ENCODE results near the gene PPP4R3A. TPM values are rescaled to one million over a fixed set of nuclear protein-coding genes. Genes with fewer than 3 reads are reported as not detected.
A peak's percentile ranks its signal among the peaks of the same experiment; 100 is the strongest.
"Not testable (repeated sequence)": the region's sequence is repeated elsewhere in the genome, so short reads cannot be mapped to it uniquely, and the experiment has no call there.

The PPP4R3A gene
- total RNA-seq, 1 donor from 2014 or later: 111 TPM

DNA sequence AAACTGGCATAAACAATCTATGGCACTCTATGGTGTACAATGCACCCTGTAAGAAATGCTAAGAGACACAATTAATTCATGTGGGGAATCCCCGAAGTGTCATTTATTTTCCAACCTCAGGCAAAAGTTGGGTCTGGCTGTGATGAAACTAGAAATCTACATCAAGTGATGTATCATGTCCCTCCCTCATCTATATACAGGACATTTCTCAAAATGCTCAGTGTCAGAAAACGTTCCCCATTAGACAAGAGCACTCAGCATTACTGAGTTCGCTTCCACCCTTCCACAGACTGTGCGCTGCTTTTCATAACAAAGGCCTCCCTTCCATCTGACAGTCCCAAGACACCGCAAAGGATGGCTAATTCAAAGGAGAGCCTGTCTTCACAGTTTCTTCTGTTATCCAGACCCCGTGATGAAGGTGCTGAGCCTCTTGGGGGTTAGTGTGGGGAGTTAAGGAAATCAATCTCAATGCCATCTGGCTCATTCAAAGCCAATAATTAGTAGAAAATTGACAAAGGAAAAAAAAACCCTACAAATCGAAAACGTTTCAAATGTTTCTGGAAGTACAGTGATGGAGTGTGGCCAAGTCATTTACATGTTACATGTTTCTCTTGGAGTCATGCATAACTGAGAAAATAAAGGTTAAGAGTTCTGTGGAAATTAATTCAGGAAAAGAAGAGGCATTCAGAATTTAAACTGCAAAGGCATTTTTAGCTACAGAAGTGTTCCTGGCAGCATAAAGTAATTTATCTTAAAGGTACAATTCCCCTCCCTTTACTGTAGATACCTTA, 100.0 kb downstream of the PPP4R3A start:
- Mint-ChIP-seq H3K27ac (ENCODE audit: unreplicated experiment) (peak overlapping the region; percentile 70), H3K36me3 (ENCODE audit: low read depth) (peaks cover 11% of the 10 kb centered on the region), H3K27me3 (ENCODE audit: low read depth) (no peaks in the 10 kb centered on the region), H3K4me1 (peaks cover 50% of the 10 kb centered on the region), H3K9me3 (no peaks in the 10 kb centered on the region), H3K4me3 (no peak overlapping the region)
- DNase-seq (ENCODE audit: low read depth, low spot score): no peak
- TF ChIP-seq, protein P1, sequence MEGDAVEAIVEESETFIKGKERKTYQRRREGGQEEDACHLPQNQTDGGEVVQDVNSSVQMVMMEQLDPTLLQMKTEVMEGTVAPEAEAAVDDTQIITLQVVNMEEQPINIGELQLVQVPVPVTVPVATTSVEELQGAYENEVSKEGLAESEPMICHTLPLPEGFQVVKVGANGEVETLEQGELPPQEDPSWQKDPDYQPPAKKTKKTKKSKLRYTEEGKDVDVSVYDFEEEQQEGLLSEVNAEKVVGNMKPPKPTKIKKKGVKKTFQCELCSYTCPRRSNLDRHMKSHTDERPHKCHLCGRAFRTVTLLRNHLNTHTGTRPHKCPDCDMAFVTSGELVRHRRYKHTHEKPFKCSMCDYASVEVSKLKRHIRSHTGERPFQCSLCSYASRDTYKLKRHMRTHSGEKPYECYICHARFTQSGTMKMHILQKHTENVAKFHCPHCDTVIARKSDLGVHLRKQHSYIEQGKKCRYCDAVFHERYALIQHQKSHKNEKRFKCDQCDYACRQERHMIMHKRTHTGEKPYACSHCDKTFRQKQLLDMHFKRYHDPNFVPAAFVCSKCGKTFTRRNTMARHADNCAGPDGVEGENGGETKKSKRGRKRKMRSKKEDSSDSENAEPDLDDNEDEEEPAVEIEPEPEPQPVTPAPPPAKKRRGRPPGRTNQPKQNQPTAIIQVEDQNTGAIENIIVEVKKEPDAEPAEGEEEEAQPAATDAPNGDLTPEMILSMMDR (conservative IDR thresholded peaks at IDR 0.05): no peak

DNA sequence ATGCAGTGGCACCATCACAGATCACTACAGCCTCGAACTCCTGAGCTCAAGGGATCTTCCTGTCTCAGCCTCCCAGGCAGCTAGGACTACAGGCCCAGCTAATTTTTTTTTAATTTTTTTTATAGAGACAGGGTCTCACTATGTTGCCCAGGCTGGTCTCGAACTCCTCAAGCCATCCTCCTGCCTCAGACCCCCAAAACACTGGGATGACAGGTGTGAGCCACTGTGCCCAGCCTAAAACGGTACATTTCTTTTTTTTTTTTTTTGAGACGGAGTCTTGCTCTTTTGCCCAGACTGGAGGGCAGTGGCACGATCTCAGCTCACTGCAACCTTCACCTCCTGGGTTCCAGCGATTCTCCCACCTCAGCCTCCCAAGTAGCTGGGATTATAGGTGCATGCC, 100.9 kb downstream of the PPP4R3A start:
- Mint-ChIP-seq H3K36me3 (ENCODE audit: low read depth) (peaks cover 12% of the 10 kb centered on the region), H3K4me1 (peaks cover 43% of the 10 kb centered on the region)
- not testable (repeated sequence) for DNase-seq (ENCODE audit: low read depth, low spot score); H3K9me3 Mint-ChIP-seq; H3K27me3 Mint-ChIP-seq (ENCODE audit: low read depth); H3K27ac Mint-ChIP-seq (ENCODE audit: unreplicated experiment); H3K4me3 Mint-ChIP-seq

Other genes starting within 250 kb of the PPP4R3A start
- gene CCDC88C, start 92.5 kb downstream of the PPP4R3A start, total RNA-seq: 44.6 and 44.7 TPM in 2 replicates
- not detected in 2 replicates for gene CATSPERB, start 221.8 kb upstream of the PPP4R3A start, total RNA-seq